ENCODE measurements around the gene EMP1.

DNA sequence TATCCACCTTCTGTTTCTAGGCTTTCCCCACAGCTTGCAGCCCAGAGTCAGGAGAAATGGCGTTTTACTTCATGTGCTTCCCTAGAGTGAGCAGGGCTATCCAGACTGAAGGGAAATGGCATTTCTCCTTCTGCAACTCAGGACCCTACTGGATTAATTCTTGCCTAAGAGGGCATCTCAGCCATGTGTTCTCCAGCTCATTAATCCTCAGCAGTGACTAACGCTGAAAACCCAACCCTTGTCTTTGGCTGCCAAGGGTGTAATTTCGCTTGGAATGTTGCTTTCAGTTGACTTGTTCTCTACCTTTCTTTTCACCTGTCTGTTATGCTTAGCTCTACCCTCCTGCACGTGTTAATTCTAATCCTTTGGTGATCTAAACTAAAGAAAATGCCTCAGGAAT is 21.0 kb upstream of the EMP1 start:
- TF ChIP-seq, protein P1, sequence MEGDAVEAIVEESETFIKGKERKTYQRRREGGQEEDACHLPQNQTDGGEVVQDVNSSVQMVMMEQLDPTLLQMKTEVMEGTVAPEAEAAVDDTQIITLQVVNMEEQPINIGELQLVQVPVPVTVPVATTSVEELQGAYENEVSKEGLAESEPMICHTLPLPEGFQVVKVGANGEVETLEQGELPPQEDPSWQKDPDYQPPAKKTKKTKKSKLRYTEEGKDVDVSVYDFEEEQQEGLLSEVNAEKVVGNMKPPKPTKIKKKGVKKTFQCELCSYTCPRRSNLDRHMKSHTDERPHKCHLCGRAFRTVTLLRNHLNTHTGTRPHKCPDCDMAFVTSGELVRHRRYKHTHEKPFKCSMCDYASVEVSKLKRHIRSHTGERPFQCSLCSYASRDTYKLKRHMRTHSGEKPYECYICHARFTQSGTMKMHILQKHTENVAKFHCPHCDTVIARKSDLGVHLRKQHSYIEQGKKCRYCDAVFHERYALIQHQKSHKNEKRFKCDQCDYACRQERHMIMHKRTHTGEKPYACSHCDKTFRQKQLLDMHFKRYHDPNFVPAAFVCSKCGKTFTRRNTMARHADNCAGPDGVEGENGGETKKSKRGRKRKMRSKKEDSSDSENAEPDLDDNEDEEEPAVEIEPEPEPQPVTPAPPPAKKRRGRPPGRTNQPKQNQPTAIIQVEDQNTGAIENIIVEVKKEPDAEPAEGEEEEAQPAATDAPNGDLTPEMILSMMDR (IDR thresholded peaks at IDR 0.05): no peak
- no peak for TF ChIP-seq POLR2A (IDR thresholded peaks at IDR 0.05)
